HG03520 (cell line): ENCODE results near the gene NAV2.

Experiments used
- ATAC-seq: cut with Tn5 transposase; IDR thresholded peaks from one replicate; pipeline ENCODE4 v1.9.1; 2021; ENCODE audit warnings: mild to moderate bottlenecking, moderate library complexity; ENCODE audit not compliant: unreplicated experiment

NAV2 gene

DNA sequence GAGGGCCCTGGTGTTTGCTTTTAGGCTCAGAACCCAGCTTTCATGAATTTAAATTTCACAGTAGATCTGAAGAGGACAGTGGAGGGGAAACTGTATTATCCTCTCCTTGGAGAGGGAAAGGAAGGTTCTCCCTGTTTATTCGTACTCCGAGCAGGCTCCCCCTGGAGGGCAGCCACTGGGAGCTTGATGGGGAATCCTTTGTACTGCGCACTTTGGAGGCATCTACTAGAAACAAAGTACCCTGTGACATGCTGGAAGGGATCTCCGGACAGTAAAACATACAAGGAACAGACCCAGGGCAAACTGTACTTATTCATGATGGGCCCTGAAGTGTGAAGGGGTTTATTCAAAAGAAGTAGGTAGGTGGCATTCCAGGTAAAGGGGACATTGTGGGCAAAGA is 27.2 kb downstream of the NAV2 start:
- no peak for ATAC-seq

DNA sequence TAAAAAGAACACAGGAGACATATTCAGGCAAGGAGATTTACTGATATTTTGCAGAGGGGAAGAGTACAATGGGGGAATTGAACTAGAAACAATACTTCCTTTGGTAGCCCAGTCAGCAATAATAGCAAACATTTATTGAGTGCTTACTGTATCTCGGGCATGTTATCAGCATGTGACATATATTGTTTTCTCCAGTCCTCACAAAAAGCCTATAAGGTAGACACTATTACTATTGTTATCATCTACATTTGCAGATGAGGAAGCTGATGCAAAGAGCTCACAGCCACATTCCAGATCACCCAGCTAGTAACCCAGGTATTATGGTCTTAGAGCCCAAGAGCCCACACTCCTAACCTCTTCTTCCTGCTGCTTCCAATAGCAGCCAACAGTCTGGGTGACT is 27.9 kb downstream of the NAV2 start:
- no peak for ATAC-seq

DNA sequence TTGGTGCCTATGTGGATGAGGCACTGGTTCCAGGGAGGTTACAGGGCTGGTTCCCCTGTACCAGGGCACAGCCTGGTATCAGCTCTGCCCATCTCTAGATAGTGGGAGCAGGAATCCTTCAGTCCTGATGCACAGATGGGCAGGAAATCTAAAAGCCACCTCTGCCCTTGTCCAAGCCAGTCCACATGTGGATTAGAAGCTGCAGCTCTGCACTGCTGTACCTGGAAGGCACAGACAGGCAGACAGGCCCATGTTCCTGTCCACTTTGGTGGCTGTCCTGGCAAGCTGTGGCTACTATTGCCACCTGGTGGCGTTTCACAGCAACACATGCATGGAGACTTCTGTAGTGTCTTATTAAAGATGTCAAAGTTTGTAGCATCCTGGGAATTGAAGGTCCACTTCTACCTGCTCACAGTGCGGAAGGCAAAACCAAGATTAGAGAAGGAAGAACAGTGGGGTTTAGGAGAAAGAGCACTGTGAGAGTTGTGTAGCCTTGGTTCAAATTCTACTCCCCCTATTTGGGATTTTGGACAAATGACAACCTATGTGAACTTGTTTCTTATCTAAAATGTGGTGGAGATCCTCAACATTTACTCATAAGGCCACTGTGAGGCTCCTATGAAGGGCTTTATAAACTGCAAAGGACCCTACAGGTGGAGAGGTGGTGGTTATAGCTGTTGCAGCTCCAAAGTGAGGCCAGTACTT is 30.1 kb downstream of the NAV2 start:
- ATAC-seq = peak; percentile 92

DNA sequence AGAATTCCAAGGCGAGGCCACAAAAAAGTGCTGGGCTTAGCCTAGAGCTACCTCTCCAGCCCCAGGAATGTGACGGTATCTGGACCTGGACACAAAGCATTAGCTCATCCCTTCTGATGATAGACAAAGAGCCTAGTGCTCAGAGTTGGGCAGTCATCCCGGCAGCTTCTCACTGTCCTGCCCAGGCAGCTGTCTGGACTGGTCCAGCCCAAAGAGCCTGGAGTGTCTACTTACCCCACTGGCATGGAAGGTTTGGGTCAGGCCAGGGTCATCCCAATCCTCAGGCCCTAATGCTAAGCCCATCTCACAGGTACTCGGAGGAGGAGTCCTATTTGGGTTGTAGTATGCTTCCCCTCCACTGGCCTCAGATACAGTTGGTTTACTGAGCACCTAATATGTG is 31.0 kb downstream of the NAV2 start:
- ATAC-seq = no peak

DNA sequence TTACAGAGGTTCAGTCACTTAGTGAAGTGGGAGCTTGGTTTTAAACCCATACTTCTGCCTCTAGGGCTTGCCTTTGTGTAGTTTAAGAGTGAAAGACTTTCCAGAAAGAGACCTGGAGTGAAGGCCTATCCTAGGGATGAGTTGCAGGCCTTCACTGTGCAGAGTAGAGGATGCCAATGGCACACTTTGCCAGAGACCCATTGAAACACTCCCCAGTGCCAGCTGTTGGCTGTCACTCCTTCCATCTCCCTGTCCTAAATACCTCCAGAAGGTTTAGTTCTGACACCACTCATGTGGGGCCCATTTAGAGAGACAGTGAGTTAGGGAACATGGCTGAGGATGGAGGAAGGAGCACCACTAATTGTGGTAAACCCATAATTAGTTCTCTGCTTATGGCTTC is 31.5 kb downstream of the NAV2 start:
- no peak for ATAC-seq

DNA sequence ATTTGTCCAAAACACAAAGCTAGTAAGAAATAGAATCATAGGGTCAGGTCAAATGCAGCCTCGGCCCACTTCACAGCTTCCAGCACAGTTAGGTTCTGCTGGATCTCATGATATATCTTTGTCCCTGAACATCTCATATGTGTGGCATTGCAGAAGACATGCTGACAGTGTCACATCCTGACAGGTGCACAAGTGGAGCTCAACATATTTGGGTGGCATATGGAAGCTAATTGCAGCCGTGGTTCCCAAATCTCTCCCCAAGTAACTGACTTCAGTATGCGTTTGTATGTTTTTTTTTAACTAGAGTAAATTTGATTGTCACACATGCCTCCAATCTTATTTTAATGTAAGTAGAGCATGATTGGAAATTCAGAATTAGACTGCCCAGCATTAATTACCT is 33.4 kb downstream of the NAV2 start:
- no peak for ATAC-seq

DNA sequence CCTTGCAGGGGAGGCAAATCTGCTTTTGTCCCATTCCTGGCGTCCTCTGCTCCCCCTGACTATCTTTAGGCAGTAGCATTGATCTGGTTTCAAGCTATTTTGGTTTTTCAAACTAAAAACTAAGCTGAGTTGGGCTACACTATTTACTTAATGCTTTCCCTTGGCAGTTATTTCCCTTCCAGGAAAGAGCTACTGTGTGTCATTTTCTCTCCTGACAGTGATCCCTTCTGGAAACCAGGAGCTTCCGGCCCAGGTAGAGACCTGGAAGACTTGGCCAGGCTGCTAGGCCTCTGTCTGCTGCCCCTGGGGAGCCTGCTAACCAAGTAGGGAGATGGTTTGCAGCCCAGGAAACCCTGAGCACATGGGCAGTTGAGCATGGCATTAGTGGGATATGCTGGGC is 35.0 kb downstream of the NAV2 start:
- no peak for ATAC-seq

DNA sequence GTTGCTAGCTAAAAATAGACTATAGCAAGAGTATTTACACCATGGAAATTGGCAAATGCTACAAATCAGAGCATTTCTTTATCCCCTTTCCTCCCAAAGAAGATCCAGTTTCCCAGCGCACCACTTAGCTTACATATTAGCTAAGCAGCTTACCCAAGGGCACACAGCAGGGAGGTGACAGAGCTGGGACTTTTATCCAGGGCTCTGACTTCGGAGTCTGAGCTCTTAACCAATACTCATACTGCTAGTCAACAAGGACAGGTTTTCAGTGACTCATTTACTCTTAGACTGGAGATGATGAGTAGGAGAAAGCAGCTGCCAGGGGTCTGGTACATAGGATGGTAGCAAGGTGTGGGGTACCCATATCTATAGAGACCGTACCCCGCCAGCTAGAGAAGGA is 38.4 kb downstream of the NAV2 start:
- ATAC-seq = no peak

DNA sequence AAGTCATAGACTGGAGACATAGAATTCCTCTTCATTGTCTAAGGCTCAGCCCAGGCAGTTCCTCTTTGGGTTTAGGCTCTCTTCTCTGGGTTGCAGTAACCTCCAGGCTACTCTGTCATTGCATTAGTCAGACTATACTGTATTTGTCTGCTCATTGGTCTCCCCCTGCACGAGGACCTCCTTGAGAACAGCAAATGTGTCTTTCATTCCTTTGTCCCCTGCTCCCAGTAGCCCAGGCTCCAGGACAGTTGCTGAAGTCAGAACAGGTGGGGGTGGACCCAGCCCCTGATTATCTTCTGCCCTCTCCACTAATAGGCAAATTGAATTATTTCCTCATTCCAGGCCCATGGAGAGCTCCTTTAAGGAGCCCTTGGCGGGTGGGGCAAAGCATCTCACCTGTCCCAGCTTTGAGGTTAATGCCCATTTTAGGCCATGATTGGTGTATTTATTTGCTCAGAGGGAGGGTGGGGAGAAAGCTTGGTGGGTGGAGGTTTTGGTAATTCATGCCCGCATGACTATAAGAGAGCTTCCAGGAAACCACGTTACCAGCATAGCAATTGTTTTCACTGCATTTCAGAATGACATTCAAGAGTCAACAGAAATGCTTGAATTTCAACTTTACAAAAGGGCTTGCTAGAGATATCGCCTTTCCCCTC is 40.9 kb downstream of the NAV2 start:
- ATAC-seq = no peak

DNA sequence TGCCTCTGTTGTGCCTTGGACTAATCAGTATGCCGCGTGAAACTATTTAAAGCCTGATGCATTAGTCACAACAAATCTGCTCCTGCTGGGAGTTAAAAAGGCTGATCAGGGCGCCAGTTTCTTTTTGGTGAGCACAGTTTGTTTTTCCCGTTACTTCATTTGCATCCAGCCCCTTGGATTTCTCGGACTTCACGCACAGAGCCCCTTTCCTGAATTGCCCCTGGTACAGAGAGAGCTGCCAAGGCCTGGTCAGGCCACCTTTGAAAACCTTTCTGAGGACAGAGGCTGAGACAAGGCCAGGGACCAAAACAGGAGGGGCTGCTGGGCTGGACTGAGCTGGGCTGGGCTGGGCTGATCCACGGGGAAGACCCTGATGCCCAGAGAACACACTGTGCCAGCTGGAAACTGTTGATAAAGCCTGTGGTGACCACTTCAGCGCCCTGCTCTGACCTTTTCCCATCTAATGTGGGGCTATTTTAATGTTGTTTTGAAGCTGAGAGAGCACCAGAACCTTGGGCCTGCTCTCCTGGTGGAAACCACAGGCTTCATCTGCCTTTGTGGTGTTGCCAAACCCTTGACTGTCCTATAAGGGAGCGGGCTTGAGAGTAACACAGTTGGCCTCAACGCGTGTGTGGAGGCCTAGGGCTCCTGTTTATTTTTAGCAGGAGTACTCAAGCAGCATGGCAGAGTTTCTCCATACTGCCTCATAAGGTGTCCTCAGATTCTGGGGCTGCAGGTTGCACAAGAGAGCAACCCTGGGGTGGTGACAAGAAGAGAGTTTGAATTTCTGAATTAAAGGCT is 44.2 kb downstream of the NAV2 start:
- ATAC-seq = no peak

DNA sequence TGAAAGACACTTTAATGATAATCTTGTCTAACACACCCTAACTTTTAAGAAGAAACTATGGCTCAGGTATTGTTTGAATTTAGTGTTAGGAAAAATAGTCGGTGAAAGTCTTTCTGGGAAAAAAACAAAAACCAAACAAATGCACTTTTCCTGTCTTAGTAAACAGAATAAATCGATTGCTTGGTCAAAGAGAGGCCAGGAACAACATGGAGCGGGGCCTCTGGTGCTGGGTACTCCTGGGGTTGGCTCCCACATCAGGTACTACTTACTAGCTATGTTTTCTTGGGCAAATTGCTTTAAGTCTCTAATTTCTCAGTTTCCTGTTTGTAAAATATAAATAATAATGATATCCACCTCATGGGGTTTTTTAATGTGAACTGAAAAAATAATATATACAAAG is 46.8 kb downstream of the NAV2 start:
- no peak for ATAC-seq

DNA sequence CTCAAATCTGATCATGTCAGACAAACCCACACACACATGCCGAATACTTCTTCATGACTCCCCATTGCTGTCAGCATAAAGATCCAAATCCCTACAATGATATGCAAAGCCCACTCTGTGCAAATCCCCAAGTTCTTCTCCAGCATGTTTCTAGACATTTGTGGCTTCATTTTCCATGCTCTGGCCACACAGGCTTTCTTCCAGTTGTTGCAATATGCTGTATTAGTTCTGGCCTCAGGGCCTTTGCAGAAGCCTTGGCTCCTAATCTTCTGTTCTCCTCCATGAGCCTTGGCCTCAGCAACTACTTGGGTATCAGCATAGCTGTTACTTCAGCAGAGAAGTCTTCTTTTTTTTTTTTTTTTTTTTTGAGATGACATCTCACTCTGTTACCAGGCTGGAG is 49.6 kb downstream of the NAV2 start:
- no peak for ATAC-seq

DNA sequence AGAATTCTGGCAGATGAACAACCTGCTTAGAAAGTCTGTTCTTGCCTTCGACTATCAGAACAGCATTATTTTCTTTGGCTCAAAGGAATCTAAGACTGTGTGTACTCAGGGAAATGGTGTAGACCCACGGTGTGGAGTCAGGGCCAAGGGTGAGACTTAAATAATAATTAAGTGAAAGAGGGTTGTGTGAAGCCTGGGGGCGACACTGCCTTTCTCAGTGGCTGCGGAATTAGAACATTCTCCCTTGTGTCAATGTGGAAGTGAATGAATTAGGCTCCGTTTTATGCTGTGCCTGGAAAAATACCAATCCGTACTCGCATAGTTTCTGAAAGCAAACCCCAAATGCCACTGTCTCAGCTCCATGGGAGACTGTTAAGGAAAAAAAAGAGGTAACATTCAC is 50.7 kb downstream of the NAV2 start:
- ATAC-seq = no peak

DNA sequence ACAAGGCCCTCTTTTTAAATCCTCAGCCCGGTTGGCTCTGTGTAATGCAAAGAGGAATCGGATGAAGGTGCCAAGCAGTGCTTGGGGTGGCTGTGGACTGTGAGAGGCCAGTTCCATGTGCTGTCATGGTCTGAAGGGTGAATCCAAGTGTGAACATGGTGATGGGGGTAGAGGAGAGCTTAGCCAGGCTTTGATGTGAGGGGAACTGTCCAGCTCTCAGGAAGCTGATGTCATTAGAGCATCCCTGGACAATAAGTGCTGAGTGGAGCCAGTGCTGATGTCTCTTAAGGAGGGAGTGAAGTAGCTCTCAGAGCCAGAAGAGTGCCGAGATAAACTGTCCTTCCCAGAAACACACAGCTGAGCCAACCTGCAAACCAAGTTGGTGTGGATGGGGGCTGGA is 53.6 kb downstream of the NAV2 start:
- ATAC-seq = no peak

DNA sequence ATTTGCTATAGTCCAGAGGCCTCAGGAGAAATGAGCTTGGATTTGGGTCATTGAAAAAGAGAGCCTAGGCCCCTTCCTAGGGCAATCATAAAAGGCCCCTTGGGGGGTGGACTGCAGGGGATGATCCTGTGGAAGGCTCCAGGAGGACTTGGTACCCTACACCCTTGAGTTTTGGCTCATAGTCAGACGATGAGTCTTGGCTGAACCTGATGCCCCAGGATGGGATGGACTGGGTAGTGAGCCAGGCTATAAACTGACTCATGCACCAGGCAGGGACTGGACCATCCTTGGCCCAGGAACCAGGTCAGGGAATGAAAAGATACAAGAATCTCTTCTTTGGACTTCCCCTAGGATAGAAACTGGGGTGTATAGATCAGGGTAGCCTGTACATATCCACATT is 54.2 kb downstream of the NAV2 start:
- ATAC-seq = no peak

DNA sequence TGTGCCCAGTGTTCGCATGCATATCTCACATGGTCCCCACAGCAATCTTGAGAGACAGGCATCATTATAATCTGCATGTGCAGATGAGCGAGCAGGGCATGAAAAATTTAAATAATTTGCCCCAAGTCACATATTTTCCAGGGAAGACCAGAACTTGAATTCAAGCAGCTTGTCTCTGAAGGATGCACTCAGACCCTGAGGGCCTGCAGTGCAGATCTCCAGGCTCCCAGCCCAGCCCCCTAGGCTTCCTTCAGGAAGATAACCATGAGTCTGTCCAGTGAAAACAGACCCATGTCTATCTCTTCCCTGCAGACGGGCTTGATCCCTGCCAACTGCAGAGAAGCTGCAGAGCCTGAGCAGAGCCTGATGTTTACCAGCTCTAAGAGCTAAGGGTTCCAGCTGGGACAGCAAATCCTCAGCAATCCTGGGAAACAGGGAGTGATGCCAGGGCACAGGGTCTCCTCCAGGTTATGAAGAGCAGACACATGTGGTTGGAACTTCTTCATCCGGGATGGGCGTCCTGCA is 55.1 kb downstream of the NAV2 start:
- no peak for ATAC-seq

DNA sequence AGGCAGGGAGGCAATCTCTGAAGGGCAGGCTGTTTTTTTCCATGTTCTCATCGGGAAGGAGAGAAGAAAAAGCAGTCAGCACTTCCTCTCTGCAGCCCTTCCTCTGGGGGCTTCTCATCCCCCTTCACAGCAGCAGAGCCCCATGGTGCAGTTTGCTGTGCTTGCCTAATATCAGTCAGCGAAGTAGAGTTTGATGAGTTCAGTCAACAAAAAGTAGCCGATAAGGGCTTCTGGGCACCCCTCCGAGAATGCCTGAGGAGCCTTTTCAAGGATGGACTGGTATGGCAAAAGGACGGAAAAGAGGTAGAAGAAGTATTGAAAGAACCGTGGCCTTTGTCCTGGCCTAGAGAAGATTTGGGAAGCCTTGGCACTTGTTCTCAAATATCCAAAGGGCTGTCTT is 55.6 kb downstream of the NAV2 start:
- ATAC-seq = no peak

DNA sequence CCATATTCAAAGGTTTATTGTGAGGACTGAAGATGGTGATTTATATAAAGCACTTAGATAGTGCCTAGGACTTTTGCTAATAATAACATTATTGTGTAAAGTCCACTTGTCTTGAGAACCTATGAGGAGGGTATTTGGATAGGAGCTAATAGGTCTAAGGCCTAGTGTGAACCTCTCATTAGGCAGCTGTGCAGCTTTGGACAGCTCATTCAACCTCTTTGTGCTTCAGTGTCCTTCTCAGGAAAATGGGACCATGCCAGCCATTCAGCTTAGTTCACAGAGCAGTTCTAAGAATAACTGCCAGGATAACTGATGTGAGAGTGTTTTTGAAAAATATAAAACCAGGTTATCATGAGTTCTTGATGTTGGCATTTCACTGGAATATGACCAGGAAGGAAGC is 56.2 kb downstream of the NAV2 start:
- ATAC-seq = no peak

DNA sequence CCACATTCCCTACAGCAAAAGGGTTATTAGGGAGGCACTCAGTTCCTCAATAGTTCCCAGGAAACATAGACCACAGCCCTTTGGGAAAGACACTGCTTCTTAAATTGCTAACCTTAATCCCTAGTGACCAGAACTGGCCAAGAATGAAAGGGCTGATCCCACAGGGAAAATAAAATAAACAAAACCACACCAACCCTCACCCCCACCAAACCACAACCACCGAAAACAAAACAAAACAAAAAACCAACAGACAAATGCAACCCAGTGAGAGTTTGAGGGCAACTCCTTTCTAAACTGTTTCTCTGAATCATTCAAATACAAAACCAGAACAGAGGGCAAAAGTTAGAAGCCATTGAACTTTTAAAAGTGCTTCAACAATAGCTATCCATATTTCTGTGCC is 57.2 kb downstream of the NAV2 start:
- no peak for ATAC-seq

DNA sequence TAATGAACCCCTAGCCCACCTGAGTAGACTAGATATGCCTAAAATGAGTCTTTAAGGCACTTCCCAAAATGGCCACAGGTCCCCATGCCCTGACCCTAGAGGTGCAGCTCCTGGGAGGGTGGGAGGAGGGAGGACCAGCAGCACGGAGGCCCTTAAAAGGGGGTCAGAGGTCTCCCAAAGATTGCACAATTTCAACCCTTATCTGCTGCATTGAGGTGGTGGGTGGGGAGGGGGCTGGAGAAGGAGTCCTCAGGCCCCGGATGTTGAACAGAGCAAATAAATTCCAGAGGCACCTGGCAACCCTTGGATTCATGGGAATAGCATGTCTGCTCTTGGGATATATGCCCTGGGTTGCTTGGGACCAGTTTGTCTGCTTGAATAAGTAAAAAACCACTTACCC is 57.6 kb downstream of the NAV2 start:
- no peak for ATAC-seq

DNA sequence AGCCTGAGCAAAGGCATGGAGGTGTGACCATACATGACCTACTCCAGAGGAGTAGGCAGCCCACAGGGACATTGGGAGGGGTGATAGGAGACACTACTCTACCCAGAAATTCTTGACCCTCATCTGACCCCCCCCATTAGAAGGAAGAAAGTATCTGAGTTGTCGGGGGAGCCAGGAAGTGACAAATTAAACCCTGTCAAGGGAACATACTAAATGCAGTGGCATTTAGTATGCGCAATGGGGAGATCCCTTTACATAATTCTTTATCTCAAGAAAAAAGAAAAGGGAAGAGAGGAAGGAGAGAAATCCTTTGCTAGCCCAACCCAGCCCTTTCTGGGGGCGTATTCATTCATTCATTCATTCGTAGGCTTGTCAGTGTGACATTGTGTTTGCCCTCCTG is 58.8 kb downstream of the NAV2 start:
- no peak for ATAC-seq

DNA sequence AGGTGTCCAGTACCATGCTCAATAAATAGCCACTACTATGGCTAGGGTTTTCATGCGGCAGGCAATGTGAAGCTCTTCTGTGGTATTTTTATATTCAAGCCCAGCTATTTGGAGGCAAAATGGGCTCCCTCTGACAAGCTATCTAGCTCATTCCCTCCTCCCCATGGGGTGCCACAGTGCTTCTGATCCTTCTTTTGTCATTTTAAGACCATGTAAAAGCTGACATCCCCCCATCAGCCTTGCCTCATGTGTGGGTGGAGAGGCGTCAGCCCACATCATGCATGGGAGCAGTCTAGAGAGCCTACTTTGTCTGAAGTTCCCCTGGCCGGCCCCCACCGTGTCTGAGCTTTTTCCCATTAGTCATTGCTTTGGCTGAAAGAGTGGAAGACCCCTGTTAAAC is 59.8 kb downstream of the NAV2 start:
- ATAC-seq = no peak
